C4-2B (cell line): ENCODE data around the gene UBR1.

Source experiments
- ZFX ChIP-seq: fragments of 450-650 bp; IDR thresholded peaks from 2 replicates; pipeline ENCODE4 v1.6.1; 2017
- TF ChIP-seq, protein P1 (sequence below): fragments of 450-650 bp; conservative IDR thresholded peaks from 2 replicates; pipeline ENCODE4 v1.5.1; 2017; ENCODE audit warnings: mild to moderate bottlenecking

DNA sequence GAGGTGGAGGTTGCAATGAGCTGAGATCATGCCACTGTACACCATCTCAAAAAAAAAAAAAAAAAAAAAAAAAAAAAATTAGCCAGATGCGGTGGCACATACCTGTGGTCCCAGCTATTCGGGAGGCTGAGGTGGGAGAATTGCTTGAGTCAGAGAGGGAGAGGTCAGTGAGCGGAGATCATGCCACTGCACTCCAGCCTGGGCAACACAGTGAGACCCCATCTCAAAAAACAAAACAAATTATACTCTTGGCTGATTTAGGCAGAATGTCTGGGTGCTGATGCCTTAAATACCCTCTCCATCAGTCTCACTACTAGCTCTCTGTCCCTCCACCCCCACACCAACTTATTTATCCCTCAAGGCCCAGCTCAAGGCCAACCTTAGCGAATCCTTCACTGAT, 14.0 kb downstream of the UBR1 start:
- TF ChIP-seq, protein P1, sequence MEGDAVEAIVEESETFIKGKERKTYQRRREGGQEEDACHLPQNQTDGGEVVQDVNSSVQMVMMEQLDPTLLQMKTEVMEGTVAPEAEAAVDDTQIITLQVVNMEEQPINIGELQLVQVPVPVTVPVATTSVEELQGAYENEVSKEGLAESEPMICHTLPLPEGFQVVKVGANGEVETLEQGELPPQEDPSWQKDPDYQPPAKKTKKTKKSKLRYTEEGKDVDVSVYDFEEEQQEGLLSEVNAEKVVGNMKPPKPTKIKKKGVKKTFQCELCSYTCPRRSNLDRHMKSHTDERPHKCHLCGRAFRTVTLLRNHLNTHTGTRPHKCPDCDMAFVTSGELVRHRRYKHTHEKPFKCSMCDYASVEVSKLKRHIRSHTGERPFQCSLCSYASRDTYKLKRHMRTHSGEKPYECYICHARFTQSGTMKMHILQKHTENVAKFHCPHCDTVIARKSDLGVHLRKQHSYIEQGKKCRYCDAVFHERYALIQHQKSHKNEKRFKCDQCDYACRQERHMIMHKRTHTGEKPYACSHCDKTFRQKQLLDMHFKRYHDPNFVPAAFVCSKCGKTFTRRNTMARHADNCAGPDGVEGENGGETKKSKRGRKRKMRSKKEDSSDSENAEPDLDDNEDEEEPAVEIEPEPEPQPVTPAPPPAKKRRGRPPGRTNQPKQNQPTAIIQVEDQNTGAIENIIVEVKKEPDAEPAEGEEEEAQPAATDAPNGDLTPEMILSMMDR = no peak
- no peak for TF ChIP-seq ZFX
